K562 (cell line): ENCODE measurements around the gene SELENOO. TPM values are rescaled to one million over a fixed set of nuclear protein-coding genes. Genes with fewer than 3 reads are reported as not detected.

Source experiments
- ATAC-seq: fragments of 200-7000 bp; cut with Tn5 transposase; 3 replicates; pipeline ENCODE4 v1.9.1; 2020; ENCODE audit warnings: moderate library complexity
- BruUV-seq: library from RNA; stranded (reverse); fragments of 400-500 nt; replicated peaks from 2 replicates; lab custom pipeline; 2021; lab: Mats Ljungman, UMichigan
- CTCF ChIA-PET: fragments of 300-600 bp; formaldehyde crosslinking; extraction: SDS; loops from one replicate; lab custom pipeline; 2021; ENCODE audit warnings: low intra/inter-chr PET ratio; lab: Yijun Ruan, JAX
- POLR2A ChIA-PET: fragments of 300-600, 350-650 bp; sonication (Branson Sonifier 250); formaldehyde crosslinking; extraction: SDS; loops from one replicate; lab custom pipeline; 2021; ENCODE audit warnings: antibody characterized with exemption, inconsistent platforms; lab: Yijun Ruan, JAX
- DNase-seq, 4 experiments: peaks; one replicate each; pipeline versions ENCODE4 v3.0.0 to v3.0.0-alpha.2; 2011 to 2018; ENCODE audit warnings: low spot score in 3 of 4, mixed read lengths in 3 of 4; ENCODE audit errors: extremely low read depth in 1 of 4
- FAIRE-seq: peaks from 2 replicates; lab custom pipeline; 2011; peaks lifted over from hg19 to GRCh38; lab: Jason Lieb, UNC
- H2AFZ ChIP-seq: 2 replicates; pipeline ENCODE4 v1.6.0; 2011; ENCODE audit warnings: low read depth, low read length, control low read depth, inconsistent platforms
- H3K27ac ChIP-seq: fragments of 200-600 bp; 3 replicates; pipeline ENCODE4 v1.8.0; 2011; ENCODE audit warnings: low read depth, mild to moderate bottlenecking, control low read depth, inconsistent platforms, low read length, moderate library complexity, mixed read lengths; ENCODE audit errors: extremely low read depth
- H3K27me3 ChIP-seq, 2 experiments: fragments of 300-600 bp in 1 of 2; 2 replicates in 1 of 2; 3 replicates in 1 of 2; pipeline versions ENCODE4 v1.6.0 to v1.8.0; 2011; ENCODE audit warnings: inconsistent platforms in 2 of 2, low read length in 2 of 2, mild to moderate bottlenecking in 1 of 2, mixed read lengths in 1 of 2, moderate library complexity in 1 of 2; ENCODE audit not compliant: control insufficient read depth in 2 of 2, insufficient read depth in 2 of 2
- H3K36me3 ChIP-seq: fragments of 300-600 bp; 3 replicates; pipeline ENCODE4 v1.8.0; 2011; ENCODE audit warnings: mild to moderate bottlenecking, low read length, inconsistent platforms; ENCODE audit not compliant: control insufficient read depth, insufficient read depth
- H3K4me1 ChIP-seq, 2 experiments: fragments of 200-600 bp in 1 of 2; replicated peaks in 1 of 2; 2 replicates in 1 of 2; 3 replicates in 1 of 2; pipeline versions ENCODE4 v1.5.1 to v1.8.0; 2011; ENCODE audit warnings: inconsistent platforms in 2 of 2, low read length in 2 of 2, mild to moderate bottlenecking in 1 of 2, mixed read lengths in 1 of 2, moderate library complexity in 1 of 2; ENCODE audit not compliant: control insufficient read depth in 2 of 2, insufficient read depth in 2 of 2
- H3K4me2 ChIP-seq: 2 replicates; pipeline ENCODE4 v1.6.1; 2011; ENCODE audit warnings: low read length, control low read depth, inconsistent platforms, mixed read lengths; ENCODE audit not compliant: insufficient read depth
- H3K4me3 ChIP-seq: fragments of 200-600 bp; sonication (generic), shearing (Covaris generic); 2 replicates; pipeline ENCODE4 v1.5.1; 2016; ENCODE audit warnings: control low read depth, inconsistent platforms
- H3K79me2 ChIP-seq: fragments of 200-600 bp; 3 replicates; pipeline ENCODE4 v1.8.0; 2011; ENCODE audit warnings: low read length, inconsistent platforms; ENCODE audit not compliant: control insufficient read depth, insufficient read depth
- H3K9ac ChIP-seq, 2 experiments: 2 replicates each; pipeline versions ENCODE4 v1.6.0 to v1.6.1; 2011; ENCODE audit warnings: low read depth in 2 of 2, low read length in 2 of 2, control low read depth in 1 of 2, inconsistent platforms in 1 of 2, mild to moderate bottlenecking in 1 of 2, mixed read lengths in 1 of 2; ENCODE audit not compliant: insufficient read depth in 1 of 2
- H3K9me1 ChIP-seq: one replicate; pipeline ENCODE4 v1.6.0; 2011; ENCODE audit warnings: inconsistent platforms, mild to moderate bottlenecking, low read length, moderate library complexity; ENCODE audit not compliant: control insufficient read depth, insufficient read depth
- H3K9me3 ChIP-seq: replicated peaks from 2 replicates; pipeline ENCODE4 v1.5.1; 2011; ENCODE audit warnings: low read depth, low read length, inconsistent platforms; ENCODE audit not compliant: control insufficient read depth, insufficient read depth
- H4K20me1 ChIP-seq: replicated peaks from 2 replicates; pipeline ENCODE4 v1.6.1; 2011; ENCODE audit warnings: low read length, inconsistent platforms, mixed read lengths; ENCODE audit not compliant: control insufficient read depth, insufficient read depth
- ATF1 ChIP-seq, 2 experiments: fragments of 450-650 bp in 1 of 2; IDR thresholded peaks; 2 replicates each; pipeline ENCODE4 v1.6.1; 2016; ENCODE audit warnings: missing compliant biosample characterization in 1 of 2, missing genetic modification characterization in 1 of 2
- ATF3 ChIP-seq, 2 experiments: fragments of 450-650 bp in 1 of 2; sonication (generic) in 1 of 2; formaldehyde crosslinking in 1 of 2; IDR thresholded peaks in 1 of 2; conservative IDR thresholded peaks in 1 of 2; 2 replicates each; pipeline versions ENCODE4 v1.6.1 to v1.8.1; 2016 to 2023; ENCODE audit warnings: mild to moderate bottlenecking in 2 of 2, moderate library complexity in 2 of 2, inconsistent platforms in 1 of 2, missing genetic modification reagents in 1 of 2
- ATF7 ChIP-seq: fragments of 450-650 bp; IDR thresholded peaks from 2 replicates; pipeline ENCODE4 v1.7.1; 2014; ENCODE audit warnings: mild to moderate bottlenecking, moderate library complexity
- BMI1 ChIP-seq: fragments of 150-350 bp; IDR thresholded peaks from 2 replicates; pipeline ENCODE4 v1.6.1; 2014; ENCODE audit warnings: low read length
- CREB1 ChIP-seq, 2 experiments: sonication (generic) in 1 of 2; formaldehyde crosslinking in 1 of 2; IDR thresholded peaks; 2 replicates each; pipeline versions ENCODE4 v1.6.1 to v1.8.0; 2012 to 2022; ENCODE audit warnings: inconsistent platforms in 1 of 2, mild to moderate bottlenecking in 1 of 2, missing genetic modification reagents in 1 of 2, moderate library complexity in 1 of 2
- CREM ChIP-seq: IDR thresholded peaks from 2 replicates; pipeline ENCODE4 v1.6.1; 2014; ENCODE audit warnings: antibody characterized with exemption, low read depth
- CSDE1 ChIP-seq, 2 experiments: fragments of 450-650 bp; IDR thresholded peaks; 2 replicates each; pipeline ENCODE4 v1.6.1; 2016; ENCODE audit warnings: mild to moderate bottlenecking in 1 of 2
- DPF2 ChIP-seq: fragments of 450-650 bp; IDR thresholded peaks from 2 replicates; pipeline ENCODE4 v1.6.1; 2016
- FOXJ2 ChIP-seq: fragments of 200-800 bp; sonication (Bioruptor generic); IDR thresholded peaks from 2 replicates; pipeline ENCODE4 v1.6.1; 2016; ENCODE audit warnings: missing genetic modification characterization, missing compliant biosample characterization
- MBD2 ChIP-seq: sonication (generic); IDR thresholded peaks from 2 replicates; pipeline ENCODE4 v1.6.1; 2016; ENCODE audit warnings: low read depth, borderline replicate concordance
- MXI1 ChIP-seq: IDR thresholded peaks from 2 replicates; pipeline ENCODE4 v1.6.1; 2011; ENCODE audit warnings: low read depth, mild to moderate bottlenecking, improper control_type of control experiment, low read length
- PATZ1 ChIP-seq: fragments of 250-450 bp; sonication (Bioruptor Pico); IDR thresholded peaks from 2 replicates; pipeline ENCODE4 v1.5.0; 2020; ENCODE audit warnings: mild to moderate bottlenecking, borderline replicate concordance
- POLR2A ChIP-seq: fragments of 450-650 bp; conservative IDR thresholded peaks from 2 replicates; pipeline ENCODE4 v1.6.1; 2016
- RBM22 ChIP-seq: fragments of 200-400 bp; formaldehyde crosslinking; IDR thresholded peaks from 2 replicates; pipeline ENCODE4 v1.6.1; 2018; ENCODE audit warnings: low read length, low read depth; ENCODE audit not compliant: poor library complexity, severe bottlenecking
- RCOR1 ChIP-seq, 2 experiments: IDR thresholded peaks; 2 replicates each; pipeline ENCODE4 v1.6.1; 2012; ENCODE audit warnings: low read depth in 2 of 2, low read length in 2 of 2, borderline replicate concordance in 1 of 2, improper control_type of control experiment in 1 of 2
- YY1 ChIP-seq, 3 experiments: IDR thresholded peaks; 2 replicates each; pipeline ENCODE4 v1.6.1; 2011; ENCODE audit warnings: low read length in 2 of 3, mild to moderate bottlenecking in 2 of 3, moderate library complexity in 2 of 3, borderline replicate concordance in 1 of 3, control low read depth in 1 of 3, low read depth in 1 of 3; ENCODE audit not compliant: insufficient read depth in 3 of 3, insufficient replicate concordance in 2 of 3, control insufficient read depth in 1 of 3, insufficient read length in 1 of 3; ENCODE audit errors: extremely low read depth in 1 of 3
- ZNF232 ChIP-seq: sonication (generic); formaldehyde crosslinking; IDR thresholded peaks from 2 replicates; pipeline ENCODE4 v1.8.0; 2022; ENCODE audit warnings: mild to moderate bottlenecking, missing genetic modification reagents
- WGBS: fragments of 100-300 bp; shearing (Covaris generic); methylation state at CpG from one replicate; pipeline ENCODE4 v1.1.6; 2016; ENCODE audit warnings: low coverage, mixed read lengths; ENCODE audit not compliant: insufficient coverage; ENCODE audit errors: missing lambda C conversion rate; 5-methylcytosine and 5-hydroxymethylcytosine counted together
- in situ Hi-C: fragments of 300-500 bp; cut with MboI; formaldehyde crosslinking; loops from 4 replicates; pipeline ENCODE4 v1.15.0; 2018; ENCODE audit warnings: inconsistent platforms, mixed read lengths
- intact Hi-C: fragments of 100-400 bp; cut with micrococcal nuclease; formaldehyde crosslinking; loops from 2 replicates; pipeline ENCODE4 v1.14.2; 2022
- polyA plus RNA-seq, 8 experiments: library from polyadenylated mRNA; depleted of rRNA in 4 of 8; stranded (reverse) in 5 of 8; unstranded in 3 of 8; fragments of >200 nt; fragmentation: Nextera tagmentation in 2 of 8; fragmentation: Illumina TruSeq in 1 of 8; extraction: Ambion mirVana in 2 of 8; extraction: Trizol in 1 of 8; gene quantifications; 2 replicates each; pipeline versions ENCODE4 v1.2.1 to v1.2.3, GENCODE V29; 2011 to 2014; ENCODE audit warnings: inconsistent platforms in 1 of 8, missing spikeins in 1 of 8
- total RNA-seq, 7 experiments: library from RNA; depleted of rRNA in 6 of 7; stranded (reverse); fragments of >200 nt in 6 of 7; fragmentation: Illumina TruSeq in 2 of 7; extraction: Trizol in 2 of 7; gene quantifications; 2 replicates each; pipeline versions ENCODE4 v1.2.1 to v1.2.3, GENCODE V29; 2011 to 2021; ENCODE audit warnings: low replicate concordance in 1 of 7
- TF ChIP-seq, protein P1 (sequence below): sonication (generic); formaldehyde crosslinking; IDR thresholded peaks from 2 replicates; pipeline ENCODE4 v1.9.0; 2022; ENCODE audit warnings: mild to moderate bottlenecking, missing genetic modification reagents

Gene SELENOO
- total and polyA plus RNA-seq, 9 of the 15 experiments (the other 6 are each of a cell fraction or from before 2014, with no cell fraction given) = 0.37 to 24.9 (median 8.3) TPM

DNA sequence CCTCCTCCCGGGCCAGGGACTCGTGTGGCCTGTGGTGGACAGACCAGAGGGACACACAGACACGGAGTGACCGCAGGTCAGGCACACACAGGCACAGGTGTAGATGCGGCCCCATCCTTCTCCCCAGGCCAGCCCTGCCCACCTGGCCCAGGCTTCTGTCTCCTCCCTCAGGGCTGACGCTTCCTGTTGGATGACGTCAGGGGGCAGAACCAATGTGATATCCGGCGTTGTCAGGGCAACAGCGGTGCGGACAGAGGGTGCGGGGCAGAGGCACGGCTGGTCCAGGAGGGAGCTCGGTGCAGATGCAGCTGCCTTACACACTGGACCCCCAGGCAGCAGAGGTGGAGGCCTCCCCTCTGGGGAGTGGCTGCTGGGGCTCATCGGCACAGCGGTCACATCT, 46.9 kb downstream of the SELENOO start:
- ATAC-seq (peak; percentile 44), FAIRE-seq (peak; percentile 89), DNase-seq (peak in 3 of 4 experiments; percentile 30 to 80 (median 56))
- H3K27ac ChIP-seq = 0 out of 3 replicates have a peak overlapping the region, but pooled peaks have one; percentile 2
- in situ Hi-C loops (no loop called here), intact Hi-C loops (no loop called here)
- peaks cover 9 to 74% of the 10 kb centered on the region in 2 experiments for H3K4me1 ChIP-seq
- no peaks in the 10 kb centered on the region for H3K27me3 ChIP-seq
- no TSS peak for BruUV-seq
- CTCF ChIA-PET = no interaction called here
- H2AFZ ChIP-seq = no peak overlapping the region
- H3K79me2 ChIP-seq = peaks cover 50% of the 10 kb centered on the region
- peak overlapping the region in 1 of 2 experiments; percentile 71; a peak in 1 of 4 replicates for H3K9ac ChIP-seq
- no peak overlapping the region for H3K4me3 ChIP-seq
- no peak overlapping the region for H3K4me2 ChIP-seq
- peaks cover 7% of the 10 kb centered on the region for H4K20me1 ChIP-seq
- WGBS = 22% methylated on average over 12 of the region's 16 CpGs
- POLR2A ChIA-PET = interaction anchor here (0.6 to 0.7 kb wide), 2 partner anchors 9 to 15 kb away, joined by 3 read pairs; no protein-coding TSS in a partner anchor
- no peaks in the 10 kb centered on the region for H3K9me3 ChIP-seq
- H3K9me1 ChIP-seq = no peaks in the 10 kb centered on the region
- peaks cover 40% of the 10 kb centered on the region; the same call in 2 of the 3 replicates for H3K36me3 ChIP-seq
- TF ChIP-seq ATF1 (CRISPR knock-in tag; IDR thresholded peaks at IDR 0.05) = no peak
- TF ChIP-seq ATF1 (tag; IDR thresholded peaks at IDR 0.05) = peak; percentile 85
- TF ChIP-seq ATF3 (IDR thresholded peaks at IDR 0.05) = peak; percentile 89
- TF ChIP-seq ATF3 (CRISPR knock-in tag; conservative IDR thresholded peaks at IDR 0.05) = no peak
- peak; percentile 80 for TF ChIP-seq MXI1
- TF ChIP-seq DPF2 = no peak
- no peak for TF ChIP-seq PATZ1 (CRISPR knock-in tag)
- TF ChIP-seq YY1 (IDR thresholded peaks at IDR 0.05; ENCODE audit: borderline replicate concordance in 1 of 3, control insufficient read depth in 1 of 3, extremely low read depth in 1 of 3, insufficient read depth in 3 of 3, insufficient read length in 1 of 3, insufficient replicate concordance in 2 of 3, low read depth in 1 of 3, low read length in 2 of 3) = no peak
- TF ChIP-seq MBD2 = 0 out of 2 replicates have a peak, but pooled peaks have one; percentile 16
- peak; percentile 55 for TF ChIP-seq RBM22
- peak in 1 of 2 experiments; percentile 74; a peak in 1 of 4 replicates for TF ChIP-seq CSDE1 (IDR thresholded peaks at IDR 0.05)
- TF ChIP-seq CREB1 (IDR thresholded peaks at IDR 0.05) = peak; percentile 53; the same call in 1 of the 2 replicates
- TF ChIP-seq CREB1 (CRISPR knock-in tag; IDR thresholded peaks at IDR 0.05) = peak; percentile 70
- peak; percentile 63; the same call in 1 of the 2 replicates for TF ChIP-seq BMI1
- peak; percentile 95 for TF ChIP-seq ATF7
- TF ChIP-seq FOXJ2 (tag) = no peak
- peak in 1 of 2 experiments; percentile 26; a peak in 1 of 4 replicates for TF ChIP-seq RCOR1 (IDR thresholded peaks at IDR 0.05; ENCODE audit: borderline replicate concordance in 1 of 2, low read depth in 2 of 2, low read length in 2 of 2)
- peak; percentile 92 for TF ChIP-seq CREM
- TF ChIP-seq POLR2A = no peak
- no peak for TF ChIP-seq ZNF232
- TF ChIP-seq, protein P1, sequence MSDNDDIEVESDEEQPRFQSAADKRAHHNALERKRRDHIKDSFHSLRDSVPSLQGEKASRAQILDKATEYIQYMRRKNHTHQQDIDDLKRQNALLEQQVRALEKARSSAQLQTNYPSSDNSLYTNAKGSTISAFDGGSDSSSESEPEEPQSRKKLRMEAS = 0 out of 2 replicates have a peak, but pooled peaks have one; percentile 26
